Lung (tissue), 12 donors: ENCODE results near the gene RPRD2. TPM values are rescaled to one million over a fixed set of nuclear protein-coding genes. Genes with fewer than 3 reads are reported as not detected.

Experiments
- ATAC-seq: fragments of 200-7000 bp; cut with Tn5 transposase; one replicate; pipeline ENCODE4 v1.9.1; 2020; ENCODE audit warnings: moderate number of reproducible peaks; ENCODE audit not compliant: insufficient read depth, low FRiP score
- DNase-seq, 3 donors: peaks; one replicate each; pipeline ENCODE4 v3.0.0-alpha.2; 2013 to 2017
- H3K27ac ChIP-seq, 2 donors: one replicate each; pipeline ENCODE4 v1.5.1; 2013; ENCODE audit warnings: mild to moderate bottlenecking in 2 of 2, moderate library complexity in 2 of 2, control low read depth in 1 of 2, inconsistent platforms in 1 of 2, low read depth in 1 of 2, low read length in 1 of 2
- H3K27me3 ChIP-seq, 3 donors: one replicate each; pipeline ENCODE4 v1.5.1; 2013; ENCODE audit warnings: low read length in 2 of 3; ENCODE audit not compliant: control insufficient read depth in 3 of 3, insufficient read depth in 3 of 3
- H3K36me3 ChIP-seq, 4 donors: one replicate each; pipeline ENCODE4 v1.5.1; 2013; ENCODE audit warnings: low read length in 4 of 4, mild to moderate bottlenecking in 1 of 4, moderate library complexity in 1 of 4; ENCODE audit not compliant: control insufficient read depth in 4 of 4, insufficient read depth in 4 of 4
- H3K4me1 ChIP-seq, 5 donors: one replicate each; pipeline ENCODE4 v1.5.1; 2013; ENCODE audit warnings: low read length in 5 of 5, mild to moderate bottlenecking in 2 of 5, moderate library complexity in 1 of 5; ENCODE audit not compliant: control insufficient read depth in 5 of 5, insufficient read depth in 5 of 5
- H3K4me3 ChIP-seq: one replicate; pipeline ENCODE4 v1.5.1; 2013; ENCODE audit warnings: mild to moderate bottlenecking, control low read depth, moderate library complexity
- H3K9ac ChIP-seq, 2 donors: one replicate each; pipeline ENCODE4 v1.5.1; 2013; ENCODE audit warnings: low read length in 2 of 2, control low read depth in 1 of 2; ENCODE audit not compliant: insufficient read depth in 1 of 2
- H3K9me3 ChIP-seq, 4 donors: one replicate each; pipeline ENCODE4 v1.5.1; 2013; ENCODE audit warnings: low read length in 3 of 4, mild to moderate bottlenecking in 1 of 4, moderate library complexity in 1 of 4; ENCODE audit not compliant: control insufficient read depth in 4 of 4, insufficient read depth in 3 of 4
- WGBS, 2 donors: extraction: QIAGEN DNeasy Blood & Tissue Kit; methylation state at CpG; one replicate each; pipeline ENCODE4 v1.1.7; 2013; 5-methylcytosine and 5-hydroxymethylcytosine counted together
- polyA plus RNA-seq, 2 donors: library from polyadenylated mRNA; stranded (reverse); fragments of 200-250 nt; gene quantifications; one replicate each; pipeline ENCODE4 v1.2.1, GENCODE V29; 2013
- total RNA-seq, 2 donors: library from RNA; depleted of rRNA in 1 of 2; stranded (reverse); fragments of >200 nt in 1 of 2; gene quantifications; one replicate each; pipeline ENCODE4 v1.2.1, GENCODE V29; 2014 to 2021
- TF ChIP-seq, protein P1 (sequence below): IDR thresholded peaks from 2 replicates; pipeline ENCODE4 v1.5.1; 2012; ENCODE audit warnings: mild to moderate bottlenecking; ENCODE audit errors: control extremely low read depth, extremely low read depth
- donor health status: control.
- donor health status: control.
- donor health status: Bipolar disorder and iron deficiency.
- donor health status: healthy.
- donor health status: DM: yes; HTN: yes; CAD: no.

Gene RPRD2
- total and polyA plus RNA-seq, 4 donors = 7.1 to 27.8 (median 14.7) TPM

GRCh38 chr1:150512846-150513245, 148.9 kb downstream of the RPRD2 start:
- Histone ChIP-seq H3K9ac (no peak overlapping the region), H3K27ac (no peak overlapping the region), H3K27me3 (no peaks in the 10 kb centered on the region), H3K9me3 (no peaks in the 10 kb centered on the region), H3K4me3 (no peak overlapping the region), H3K36me3 (peaks cover 0 to 2% (median 0%) of the 10 kb centered on the region in 4 donors), H3K4me1 (peaks cover 0 to 13% (median 8%) of the 10 kb centered on the region in 5 donors)
- no peak for DNase-seq
- TF ChIP-seq, protein P1, sequence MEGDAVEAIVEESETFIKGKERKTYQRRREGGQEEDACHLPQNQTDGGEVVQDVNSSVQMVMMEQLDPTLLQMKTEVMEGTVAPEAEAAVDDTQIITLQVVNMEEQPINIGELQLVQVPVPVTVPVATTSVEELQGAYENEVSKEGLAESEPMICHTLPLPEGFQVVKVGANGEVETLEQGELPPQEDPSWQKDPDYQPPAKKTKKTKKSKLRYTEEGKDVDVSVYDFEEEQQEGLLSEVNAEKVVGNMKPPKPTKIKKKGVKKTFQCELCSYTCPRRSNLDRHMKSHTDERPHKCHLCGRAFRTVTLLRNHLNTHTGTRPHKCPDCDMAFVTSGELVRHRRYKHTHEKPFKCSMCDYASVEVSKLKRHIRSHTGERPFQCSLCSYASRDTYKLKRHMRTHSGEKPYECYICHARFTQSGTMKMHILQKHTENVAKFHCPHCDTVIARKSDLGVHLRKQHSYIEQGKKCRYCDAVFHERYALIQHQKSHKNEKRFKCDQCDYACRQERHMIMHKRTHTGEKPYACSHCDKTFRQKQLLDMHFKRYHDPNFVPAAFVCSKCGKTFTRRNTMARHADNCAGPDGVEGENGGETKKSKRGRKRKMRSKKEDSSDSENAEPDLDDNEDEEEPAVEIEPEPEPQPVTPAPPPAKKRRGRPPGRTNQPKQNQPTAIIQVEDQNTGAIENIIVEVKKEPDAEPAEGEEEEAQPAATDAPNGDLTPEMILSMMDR = no peak
- no peak for ATAC-seq
- 82 to 92% methylated on average over 2 of the region's 2 CpGs for WGBS, 2 donors

DNA sequence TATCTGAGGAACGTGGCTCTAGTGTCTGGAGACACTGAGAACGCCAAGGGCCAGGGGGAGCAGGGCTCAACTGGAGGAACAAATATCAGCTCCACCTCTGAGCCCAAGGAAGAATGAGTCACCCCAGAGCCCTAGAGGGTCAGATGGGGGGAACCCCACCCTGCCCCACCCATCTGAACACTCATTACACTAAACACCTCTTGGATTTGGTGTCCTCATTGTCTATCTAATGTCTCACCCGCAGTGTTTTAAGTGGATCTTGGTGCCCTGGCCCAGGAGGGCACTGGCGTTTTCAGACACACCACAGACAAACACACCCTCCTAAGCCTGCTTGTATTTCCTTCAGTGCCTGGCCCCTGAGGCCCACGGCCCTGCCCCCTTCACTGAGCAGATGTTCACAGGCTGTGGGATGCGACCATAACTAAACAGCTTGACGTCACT, 149.4 kb downstream of the RPRD2 start:
- H3K9ac ChIP-seq = no peak overlapping the region
- ATAC-seq (no peak), DNase-seq (no peak)

GRCh38 chr1:150514260-150514659, 150.3 kb downstream of the RPRD2 start:
- H3K4me1 ChIP-seq = peaks cover 0 to 13% (median 3%) of the 10 kb centered on the region in 5 donors
- DNase-seq = no peak
- peaks cover 0 to 2% (median 0%) of the 10 kb centered on the region in 4 donors for H3K36me3 ChIP-seq
- 93 to 98% methylated on average over 9 of the region's 9 CpGs for WGBS, 2 donors
- H3K9me3 ChIP-seq = no peaks in the 10 kb centered on the region
- no peak overlapping the region for H3K27ac ChIP-seq
- TF ChIP-seq, protein P1 = no peak
- H3K9ac ChIP-seq = no peak overlapping the region
- no peaks in the 10 kb centered on the region for H3K27me3 ChIP-seq
- ATAC-seq = no peak
- H3K4me3 ChIP-seq = no peak overlapping the region

More for the DNA sequence above, 149.4 kb downstream of the RPRD2 start:
- Histone ChIP-seq H3K4me3 (no peak overlapping the region), H3K4me1 (peaks cover 0 to 13% (median 4%) of the 10 kb centered on the region in 5 donors), H3K27ac (no peak overlapping the region), H3K27me3 (no peaks in the 10 kb centered on the region), H3K36me3 (peaks cover 0 to 2% (median 0%) of the 10 kb centered on the region in 4 donors), H3K9me3 (no peaks in the 10 kb centered on the region)
- TF ChIP-seq, protein P1 = no peak
- WGBS, 2 donors = 87 to 93% methylated on average over 7 of the region's 7 CpGs

- 27 to 32% methylated on average over 21 of the region's 21 CpGs for WGBS, 2 donors
- TF ChIP-seq, protein P1 = no peak
- peak; percentile 8 for ATAC-seq
Observed at GRCh38 chr1:150514913-150515327, 151.0 kb downstream of the RPRD2 start.

More at GRCh38 chr1:150514913-150515327, 151.0 kb downstream of the RPRD2 start:
- no peak for DNase-seq
- peak overlapping the region; percentile 30 for H3K4me3 ChIP-seq
- H3K4me1 ChIP-seq = peaks cover 0 to 13% (median 0%) of the 10 kb centered on the region in 5 donors
- no peaks in the 10 kb centered on the region for H3K9me3 ChIP-seq
- H3K36me3 ChIP-seq = peaks cover 0 to 2% (median 0%) of the 10 kb centered on the region in 4 donors
- peak overlapping the region; percentile 50 to 71 for H3K9ac ChIP-seq
- H3K27me3 ChIP-seq = no peaks in the 10 kb centered on the region
- peak overlapping the region; percentile 90 to 91 for H3K27ac ChIP-seq
